Esophagus muscularis mucosa (tissue), 4 donors: Measurements from ENCODE around the gene PAEP.

Experiments used
- CTCF ChIP-seq, 3 experiments: fragments of 200-600 bp in 2 of 3; fragments of 450-650 bp in 1 of 3; sonication (generic) in 2 of 3; IDR thresholded peaks; one replicate each; pipeline ENCODE4 v1.5.1; 2017 to 2019; ENCODE audit warnings: antibody characterized with exemption in 3 of 3, mild to moderate bottlenecking in 2 of 3, moderate library complexity in 1 of 3
- EP300 ChIP-seq: sonication (generic); formaldehyde crosslinking; IDR thresholded peaks from one replicate; pipeline ENCODE4 v1.6.1; 2017; ENCODE audit warnings: antibody characterized with exemption
- POLR2A ChIP-seq: fragments of 450-650 bp; IDR thresholded peaks from one replicate; pipeline ENCODE4 v1.6.1; 2017; ENCODE audit warnings: antibody characterized with exemption, moderate library complexity, mild to moderate bottlenecking, low read depth
- POLR2AphosphoS5 ChIP-seq, 2 donors: sonication (generic); formaldehyde crosslinking; IDR thresholded peaks; one replicate each; pipeline ENCODE4 v1.6.1; 2017; ENCODE audit warnings: antibody characterized with exemption in 2 of 2

GRCh38 chr9:135611142-135611874, 49.8 kb downstream of the PAEP start:
- TF ChIP-seq CTCF (IDR thresholded peaks at IDR 0.05) (no peak), EP300 (no peak), POLR2A (no peak), POLR2AphosphoS5 (IDR thresholded peaks at IDR 0.05) (no peak)
